ENCODE results near the gene ZNF672.

GRCh38 chr1:248891758-248892157, 53.7 kb downstream of the ZNF672 start:
- TF ChIP-seq CTCF (IDR thresholded peaks at IDR 0.05) (no peak), POLR2A (IDR thresholded peaks at IDR 0.05) (no peak)

Measured in prostate gland (tissue), 2 donors.